ENCODE measurements around the gene SALL3.

GRCh38 chr18:78937166-78937565 is 42.5 kb upstream of the SALL3 start:
- TF ChIP-seq CTCF (IDR thresholded peaks at IDR 0.05) (no peak), POLR2A (IDR thresholded peaks at IDR 0.05) (no peak), EP300 (IDR thresholded peaks at IDR 0.05) (no peak)

Data from gastroesophageal sphincter (tissue), 3 donors.